Measurements from ENCODE around the gene LMBR1. TPM values are rescaled to one million over a fixed set of nuclear protein-coding genes. Genes with fewer than 3 reads are reported as not detected.

LMBR1 gene
- total RNA-seq, 1 donor from 2014 or later, result 49.7 TPM

GRCh38 chr7:156843157-156843556, 49.8 kb downstream of the LMBR1 start:
- Histone ChIP-seq H3K4me3 (ENCODE audit: insufficient read depth, low read depth, low read length) (no peak overlapping the region), H3K27ac (ENCODE audit: low read depth, low read length) (no peak overlapping the region), H3K27me3 (ENCODE audit: insufficient read depth, low read length) (no peaks in the 10 kb centered on the region), H3K9ac (ENCODE audit: low read length) (no peak overlapping the region), H3K36me3 (ENCODE audit: insufficient read depth, low read length) (no peaks in the 10 kb centered on the region), H3K9me3 (ENCODE audit: insufficient read depth, low read depth, low read length) (no peaks in the 10 kb centered on the region), H3K4me1 (ENCODE audit: insufficient read depth, low read length) (no peaks in the 10 kb centered on the region), H4K20me1 (ENCODE audit: insufficient read depth, low read length) (peaks cover 35% of the 10 kb centered on the region), H3K79me2 (ENCODE audit: insufficient read depth, low read length) (peaks cover 4% of the 10 kb centered on the region), H3K4me2 (ENCODE audit: low read length) (no peak overlapping the region), H2AFZ (ENCODE audit: low read depth, low read length) (no peak overlapping the region)
- DNase-seq (ENCODE audit: low read depth) (no peak), FAIRE-seq (no peak)
- H3K27me3 Mint-ChIP-seq (ENCODE audit: low read depth, unreplicated experiment), result no peaks in the 10 kb centered on the region
- TF ChIP-seq EZH2 (IDR thresholded peaks at IDR 0.05; ENCODE audit: insufficient read depth, low read length) (no peak), CTCF (IDR thresholded peaks at IDR 0.05; ENCODE audit: insufficient read depth, low read depth, low read length) (no peak)
- peaks cover 7% of the 10 kb centered on the region for H3K4me1 Mint-ChIP-seq (ENCODE audit: low read depth, unreplicated experiment)
- no peaks in the 10 kb centered on the region for H3K9me3 Mint-ChIP-seq (ENCODE audit: unreplicated experiment)
- no peak overlapping the region for H3K4me3 Mint-ChIP-seq (ENCODE audit: unreplicated experiment)
- H3K36me3 Mint-ChIP-seq (ENCODE audit: low read depth, unreplicated experiment), result peaks cover 3% of the 10 kb centered on the region
- H3K27ac Mint-ChIP-seq (ENCODE audit: unreplicated experiment), result no peak overlapping the region

- Mint-ChIP-seq H3K9me3 (ENCODE audit: unreplicated experiment) (no peaks in the 10 kb centered on the region), H3K4me1 (ENCODE audit: low read depth, unreplicated experiment) (peaks cover 7% of the 10 kb centered on the region), H3K36me3 (ENCODE audit: low read depth, unreplicated experiment) (peaks cover 3% of the 10 kb centered on the region), H3K4me3 (ENCODE audit: unreplicated experiment) (no peak overlapping the region), H3K27ac (ENCODE audit: unreplicated experiment) (no peak overlapping the region), H3K27me3 (ENCODE audit: low read depth, unreplicated experiment) (no peaks in the 10 kb centered on the region)
- peaks cover 4% of the 10 kb centered on the region for H3K79me2 ChIP-seq (ENCODE audit: insufficient read depth, low read length)
- no peak overlapping the region for H2AFZ ChIP-seq (ENCODE audit: low read depth, low read length)
- TF ChIP-seq CTCF (IDR thresholded peaks at IDR 0.05; ENCODE audit: insufficient read depth, low read depth, low read length) (no peak), EZH2 (IDR thresholded peaks at IDR 0.05; ENCODE audit: insufficient read depth, low read length) (no peak)
- H3K4me3 ChIP-seq (ENCODE audit: insufficient read depth, low read depth, low read length), result no peak overlapping the region
- no peaks in the 10 kb centered on the region for H3K36me3 ChIP-seq (ENCODE audit: insufficient read depth, low read length)
- H3K4me2 ChIP-seq (ENCODE audit: low read length), result no peak overlapping the region
- no peaks in the 10 kb centered on the region for H3K27me3 ChIP-seq (ENCODE audit: insufficient read depth, low read length)
- no peak for DNase-seq (ENCODE audit: low read depth)
- H3K27ac ChIP-seq (ENCODE audit: low read depth, low read length), result no peak overlapping the region
- H3K4me1 ChIP-seq (ENCODE audit: insufficient read depth, low read length), result no peaks in the 10 kb centered on the region
- H3K9me3 ChIP-seq (ENCODE audit: insufficient read depth, low read depth, low read length), result no peaks in the 10 kb centered on the region
- FAIRE-seq, result no peak
- H4K20me1 ChIP-seq (ENCODE audit: insufficient read depth, low read length), result peaks cover 31% of the 10 kb centered on the region
- no peak overlapping the region for H3K9ac ChIP-seq (ENCODE audit: low read length)
Observed at GRCh38 chr7:156842740-156843140, 50.2 kb downstream of the LMBR1 start.

- Histone ChIP-seq H3K79me2 (ENCODE audit: insufficient read depth, low read length) (peaks cover 4% of the 10 kb centered on the region), H3K27ac (ENCODE audit: low read depth, low read length) (no peak overlapping the region), H4K20me1 (ENCODE audit: insufficient read depth, low read length) (peaks cover 27% of the 10 kb centered on the region), H3K9ac (ENCODE audit: low read length) (no peak overlapping the region), H3K36me3 (ENCODE audit: insufficient read depth, low read length) (no peaks in the 10 kb centered on the region), H2AFZ (ENCODE audit: low read depth, low read length) (no peak overlapping the region), H3K4me1 (ENCODE audit: insufficient read depth, low read length) (no peaks in the 10 kb centered on the region), H3K9me3 (ENCODE audit: insufficient read depth, low read depth, low read length) (no peaks in the 10 kb centered on the region), H3K27me3 (ENCODE audit: insufficient read depth, low read length) (no peaks in the 10 kb centered on the region), H3K4me2 (ENCODE audit: low read length) (no peak overlapping the region), H3K4me3 (ENCODE audit: insufficient read depth, low read depth, low read length) (no peak overlapping the region)
- Mint-ChIP-seq H3K4me3 (ENCODE audit: unreplicated experiment) (no peak overlapping the region), H3K4me1 (ENCODE audit: low read depth, unreplicated experiment) (peaks cover 7% of the 10 kb centered on the region), H3K27me3 (ENCODE audit: low read depth, unreplicated experiment) (no peaks in the 10 kb centered on the region), H3K36me3 (ENCODE audit: low read depth, unreplicated experiment) (peaks cover 3% of the 10 kb centered on the region), H3K27ac (ENCODE audit: unreplicated experiment) (no peak overlapping the region), H3K9me3 (ENCODE audit: unreplicated experiment) (no peaks in the 10 kb centered on the region)
- TF ChIP-seq EZH2 (IDR thresholded peaks at IDR 0.05; ENCODE audit: insufficient read depth, low read length) (no peak), CTCF (IDR thresholded peaks at IDR 0.05; ENCODE audit: insufficient read depth, low read depth, low read length) (no peak)
- DNase-seq (ENCODE audit: low read depth) (no peak), FAIRE-seq (no peak)
Observed at GRCh38 chr7:156842317-156842716, 50.7 kb downstream of the LMBR1 start.

Data from astrocyte (in vitro differentiated cells and primary cell).